GM12801 (cell line): ENCODE measurements around the gene PARP14.

Source experiments
- CTCF ChIP-seq: IDR thresholded peaks from one replicate; pipeline ENCODE4 v1.5.1; 2011; ENCODE audit warnings: control low read depth; ENCODE audit not compliant: insufficient read length; ENCODE audit errors: extremely low read depth

The PARP14 gene

DNA sequence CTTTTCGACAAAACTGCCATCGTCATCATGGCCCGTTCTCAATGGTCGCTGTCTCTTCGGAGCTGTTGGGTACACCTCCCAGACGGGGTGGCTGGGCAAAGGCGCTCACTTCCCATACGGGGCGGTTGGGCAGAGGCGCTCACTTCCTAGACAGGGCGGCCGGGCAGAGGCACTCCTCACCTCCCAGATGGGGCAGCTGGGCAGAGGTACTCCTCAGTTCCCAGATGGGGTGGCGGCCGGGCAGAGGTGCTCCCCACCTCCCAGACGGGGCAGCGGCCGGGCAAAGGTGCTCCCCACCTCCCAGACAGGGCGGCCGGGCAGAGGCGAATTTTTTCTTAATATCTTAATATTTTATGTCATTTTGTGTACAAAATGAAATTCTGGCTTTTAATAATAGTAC, 44.5 kb downstream of the PARP14 start:
- TF ChIP-seq CTCF: no peak

DNA sequence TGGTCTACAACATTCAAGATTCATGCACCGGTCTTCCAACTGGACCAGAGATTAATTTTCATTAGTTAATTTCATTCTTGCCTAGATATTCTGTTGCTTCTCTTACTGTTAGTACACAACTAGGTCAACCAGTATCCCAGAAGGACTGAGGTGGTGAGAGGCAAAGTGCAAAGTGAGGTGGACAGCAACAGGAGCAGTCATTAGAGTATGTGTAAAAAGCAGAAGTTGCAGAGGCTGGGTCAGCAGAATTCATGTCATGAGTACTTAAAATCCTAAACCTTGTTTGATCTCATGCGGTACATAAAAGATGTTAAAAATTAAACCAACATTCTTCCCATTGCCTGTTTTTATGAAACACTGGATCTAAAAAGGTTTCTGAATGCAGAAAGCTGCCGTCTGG, 46.7 kb downstream of the PARP14 start:
- no peak for TF ChIP-seq CTCF

DNA sequence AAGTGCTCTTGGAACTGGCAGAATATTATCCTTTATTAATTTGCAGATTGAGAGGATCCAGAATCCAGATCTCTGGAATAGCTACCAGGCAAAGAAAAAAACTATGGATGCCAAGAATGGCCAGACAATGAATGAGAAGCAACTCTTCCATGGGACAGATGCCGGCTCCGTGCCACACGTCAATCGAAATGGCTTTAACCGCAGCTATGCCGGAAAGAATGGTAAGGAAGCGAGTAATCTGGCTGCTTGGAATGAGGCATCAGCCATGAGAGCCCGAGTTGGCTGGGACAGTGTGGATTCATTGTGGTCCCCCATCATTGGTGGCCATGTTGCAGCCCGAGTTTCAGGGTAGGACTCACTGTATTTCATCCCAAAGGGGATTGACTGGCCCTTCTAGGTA, 47.1 kb downstream of the PARP14 start:
- TF ChIP-seq CTCF: no peak

DNA sequence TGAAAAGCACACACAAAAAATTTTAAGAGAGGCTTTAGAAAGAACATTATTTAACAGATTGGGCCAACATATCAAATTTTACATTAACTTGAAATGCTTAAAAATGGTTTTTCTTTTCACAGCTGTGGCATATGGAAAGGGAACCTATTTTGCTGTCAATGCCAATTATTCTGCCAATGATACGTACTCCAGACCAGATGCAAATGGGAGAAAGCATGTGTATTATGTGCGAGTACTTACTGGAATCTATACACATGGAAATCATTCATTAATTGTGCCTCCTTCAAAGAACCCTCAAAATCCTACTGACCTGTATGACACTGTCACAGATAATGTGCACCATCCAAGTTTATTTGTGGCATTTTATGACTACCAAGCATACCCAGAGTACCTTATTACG, 47.5 kb downstream of the PARP14 start:
- no peak for TF ChIP-seq CTCF

- no peak for TF ChIP-seq CTCF
Observed at GRCh38 chr3:122728756-122729514, 48.3 kb downstream of the PARP14 start.

DNA sequence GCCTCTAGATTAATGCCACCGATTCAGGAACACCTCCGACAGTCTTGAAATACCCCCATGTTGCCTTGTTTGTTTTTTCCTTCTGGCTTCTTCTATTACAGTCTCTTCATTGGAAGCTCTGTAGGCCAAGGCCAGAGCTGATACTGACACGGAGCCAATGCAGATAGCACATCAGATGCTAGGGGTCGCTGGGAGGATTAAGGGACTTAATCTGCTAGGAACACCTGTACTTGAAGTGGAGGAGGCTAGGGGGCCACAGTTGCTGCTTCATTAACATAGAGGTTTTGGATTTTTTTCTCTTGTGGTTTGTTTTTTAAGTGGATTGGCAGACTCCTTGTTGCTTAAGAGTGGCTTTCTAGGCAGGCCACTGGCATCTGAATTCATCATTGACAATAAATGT, 49.6 kb downstream of the PARP14 start:
- TF ChIP-seq CTCF: no peak

GRCh38 chr3:122739172-122739571, 58.5 kb downstream of the PARP14 start:
- no peak for TF ChIP-seq CTCF
